ENCODE data around the gene MIER2.

Gene MIER2

DNA sequence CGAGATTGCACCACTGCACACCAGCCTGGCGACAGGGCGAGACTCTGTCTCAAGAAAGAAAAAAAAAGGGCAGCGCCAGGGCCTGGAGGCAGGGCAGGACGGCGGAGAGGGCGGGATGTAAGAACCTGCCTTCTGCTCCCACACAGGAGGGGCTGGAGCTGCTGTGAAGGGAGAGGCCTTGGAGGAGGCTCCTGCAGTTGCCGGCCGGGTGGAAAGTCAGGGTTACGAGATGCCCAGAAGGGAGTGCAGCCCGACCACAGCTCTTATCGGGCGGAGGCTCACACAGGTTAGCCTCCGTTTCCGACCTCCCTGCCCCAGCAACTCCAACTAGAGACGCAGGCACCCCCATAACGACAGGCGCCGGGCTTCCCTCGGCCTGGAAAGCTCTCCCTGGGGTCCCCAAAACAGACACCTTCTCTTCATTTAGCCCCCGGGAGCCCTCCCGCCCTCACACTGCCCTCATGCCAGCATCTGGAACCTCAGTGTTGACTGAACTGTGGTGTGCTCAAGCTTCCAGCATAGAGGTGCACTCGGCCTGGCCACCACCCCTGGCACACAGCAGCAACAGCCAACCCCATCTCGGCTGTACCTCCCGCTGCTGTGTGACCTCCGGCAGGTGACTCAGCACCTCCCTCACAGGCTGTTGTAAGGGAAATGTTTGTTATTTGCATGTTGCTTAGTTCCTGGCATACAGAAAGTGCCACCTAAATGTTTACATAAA lies 54.8 kb downstream of the MIER2 start:
- no peak for TF ChIP-seq SPI1 (IDR thresholded peaks at IDR 0.05; ENCODE audit: borderline replicate concordance, low read depth)
- TF ChIP-seq, protein P1, sequence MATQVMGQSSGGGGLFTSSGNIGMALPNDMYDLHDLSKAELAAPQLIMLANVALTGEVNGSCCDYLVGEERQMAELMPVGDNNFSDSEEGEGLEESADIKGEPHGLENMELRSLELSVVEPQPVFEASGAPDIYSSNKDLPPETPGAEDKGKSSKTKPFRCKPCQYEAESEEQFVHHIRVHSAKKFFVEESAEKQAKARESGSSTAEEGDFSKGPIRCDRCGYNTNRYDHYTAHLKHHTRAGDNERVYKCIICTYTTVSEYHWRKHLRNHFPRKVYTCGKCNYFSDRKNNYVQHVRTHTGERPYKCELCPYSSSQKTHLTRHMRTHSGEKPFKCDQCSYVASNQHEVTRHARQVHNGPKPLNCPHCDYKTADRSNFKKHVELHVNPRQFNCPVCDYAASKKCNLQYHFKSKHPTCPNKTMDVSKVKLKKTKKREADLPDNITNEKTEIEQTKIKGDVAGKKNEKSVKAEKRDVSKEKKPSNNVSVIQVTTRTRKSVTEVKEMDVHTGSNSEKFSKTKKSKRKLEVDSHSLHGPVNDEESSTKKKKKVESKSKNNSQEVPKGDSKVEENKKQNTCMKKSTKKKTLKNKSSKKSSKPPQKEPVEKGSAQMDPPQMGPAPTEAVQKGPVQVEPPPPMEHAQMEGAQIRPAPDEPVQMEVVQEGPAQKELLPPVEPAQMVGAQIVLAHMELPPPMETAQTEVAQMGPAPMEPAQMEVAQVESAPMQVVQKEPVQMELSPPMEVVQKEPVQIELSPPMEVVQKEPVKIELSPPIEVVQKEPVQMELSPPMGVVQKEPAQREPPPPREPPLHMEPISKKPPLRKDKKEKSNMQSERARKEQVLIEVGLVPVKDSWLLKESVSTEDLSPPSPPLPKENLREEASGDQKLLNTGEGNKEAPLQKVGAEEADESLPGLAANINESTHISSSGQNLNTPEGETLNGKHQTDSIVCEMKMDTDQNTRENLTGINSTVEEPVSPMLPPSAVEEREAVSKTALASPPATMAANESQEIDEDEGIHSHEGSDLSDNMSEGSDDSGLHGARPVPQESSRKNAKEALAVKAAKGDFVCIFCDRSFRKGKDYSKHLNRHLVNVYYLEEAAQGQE (IDR thresholded peaks at IDR 0.05; ENCODE audit: insufficient replicate concordance, low read depth), result no peak
- TF ChIP-seq POLR2AphosphoS5 (IDR thresholded peaks at IDR 0.05; ENCODE audit: low read depth), result no peak
- TF ChIP-seq, protein P2, sequence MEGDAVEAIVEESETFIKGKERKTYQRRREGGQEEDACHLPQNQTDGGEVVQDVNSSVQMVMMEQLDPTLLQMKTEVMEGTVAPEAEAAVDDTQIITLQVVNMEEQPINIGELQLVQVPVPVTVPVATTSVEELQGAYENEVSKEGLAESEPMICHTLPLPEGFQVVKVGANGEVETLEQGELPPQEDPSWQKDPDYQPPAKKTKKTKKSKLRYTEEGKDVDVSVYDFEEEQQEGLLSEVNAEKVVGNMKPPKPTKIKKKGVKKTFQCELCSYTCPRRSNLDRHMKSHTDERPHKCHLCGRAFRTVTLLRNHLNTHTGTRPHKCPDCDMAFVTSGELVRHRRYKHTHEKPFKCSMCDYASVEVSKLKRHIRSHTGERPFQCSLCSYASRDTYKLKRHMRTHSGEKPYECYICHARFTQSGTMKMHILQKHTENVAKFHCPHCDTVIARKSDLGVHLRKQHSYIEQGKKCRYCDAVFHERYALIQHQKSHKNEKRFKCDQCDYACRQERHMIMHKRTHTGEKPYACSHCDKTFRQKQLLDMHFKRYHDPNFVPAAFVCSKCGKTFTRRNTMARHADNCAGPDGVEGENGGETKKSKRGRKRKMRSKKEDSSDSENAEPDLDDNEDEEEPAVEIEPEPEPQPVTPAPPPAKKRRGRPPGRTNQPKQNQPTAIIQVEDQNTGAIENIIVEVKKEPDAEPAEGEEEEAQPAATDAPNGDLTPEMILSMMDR (IDR thresholded peaks at IDR 0.05; ENCODE audit: insufficient read depth, low read length), result no peak
- TF ChIP-seq GABPA (IDR thresholded peaks at IDR 0.05; ENCODE audit: low read depth), result no peak
- Histone ChIP-seq H3K27me3 (ENCODE audit: insufficient read depth, poor library complexity, severe bottlenecking) (peaks cover 15% of the 10 kb centered on the region), H3K4me3 (replicated peaks; ENCODE audit: insufficient read depth, low read length) (no peak overlapping the region), H3K27ac (replicated peaks) (no peak overlapping the region)
- DNase-seq (ENCODE audit: low read depth in 1 of 2, low spot score in 1 of 2), result no peak

DNA sequence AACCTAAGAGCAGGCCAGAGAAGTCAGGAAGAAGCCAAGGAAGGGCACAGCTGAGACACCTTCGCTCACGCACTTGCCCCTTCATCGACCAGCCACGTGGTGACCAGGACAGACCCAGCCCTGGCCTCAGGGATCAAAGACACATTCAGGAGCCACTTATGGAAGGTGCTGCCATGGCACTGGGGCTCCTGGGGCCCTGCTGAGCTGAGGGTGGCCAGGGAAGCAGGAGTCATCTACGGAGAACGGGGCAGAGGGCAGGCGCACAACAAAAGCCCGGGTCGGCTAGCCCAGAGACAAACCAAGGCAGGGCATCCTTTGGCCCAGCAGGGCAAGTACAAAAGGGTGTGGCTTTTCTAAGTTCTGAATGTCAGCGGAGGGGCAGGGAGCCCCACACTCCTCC lies 55.7 kb downstream of the MIER2 start:
- Histone ChIP-seq H3K4me3 (replicated peaks; ENCODE audit: insufficient read depth, low read length) (no peak overlapping the region), H3K27me3 (ENCODE audit: insufficient read depth, poor library complexity, severe bottlenecking) (peaks cover 8% of the 10 kb centered on the region), H3K27ac (replicated peaks) (no peak overlapping the region)
- no peak for DNase-seq (ENCODE audit: low read depth in 1 of 2, low spot score in 1 of 2)
- TF ChIP-seq POLR2AphosphoS5 (IDR thresholded peaks at IDR 0.05; ENCODE audit: low read depth) (no peak), GABPA (IDR thresholded peaks at IDR 0.05; ENCODE audit: low read depth) (no peak), SPI1 (IDR thresholded peaks at IDR 0.05; ENCODE audit: borderline replicate concordance, low read depth) (no peak)
- TF ChIP-seq, protein P2 (IDR thresholded peaks at IDR 0.05; ENCODE audit: insufficient read depth, low read length), result no peak
- TF ChIP-seq, protein P1 (IDR thresholded peaks at IDR 0.05; ENCODE audit: insufficient replicate concordance, low read depth), result no peak

DNA sequence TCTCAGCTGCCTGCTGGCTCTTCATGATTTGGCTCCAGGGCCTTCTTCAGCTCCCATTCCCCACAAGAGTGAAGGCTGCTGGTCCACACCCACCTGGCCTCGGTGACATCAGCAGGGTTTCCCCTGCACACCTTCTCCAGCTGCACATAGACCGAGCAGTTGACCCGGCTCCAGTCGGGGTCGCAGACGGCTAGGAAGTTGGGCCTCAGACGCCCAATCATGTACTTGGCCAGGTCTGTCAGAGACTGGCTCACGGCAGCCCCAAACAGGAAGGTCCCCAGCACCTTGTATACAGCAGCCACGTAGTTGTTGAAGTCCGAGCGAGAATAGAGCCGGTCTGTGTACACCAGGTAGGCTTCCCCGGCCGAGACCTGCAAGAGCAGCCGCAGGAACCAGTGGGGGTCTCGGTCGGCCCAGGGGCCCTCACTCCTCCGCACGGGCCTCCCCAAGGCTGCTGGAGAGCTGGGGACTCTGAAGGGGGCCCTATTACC lies 57.2 kb downstream of the MIER2 start:
- no peak overlapping the region for H3K4me3 ChIP-seq (replicated peaks; ENCODE audit: insufficient read depth, low read length)
- peaks cover 8% of the 10 kb centered on the region for H3K27me3 ChIP-seq (ENCODE audit: insufficient read depth, poor library complexity, severe bottlenecking)
- no peak for DNase-seq (ENCODE audit: low read depth in 1 of 2, low spot score in 1 of 2)
- H3K27ac ChIP-seq (replicated peaks), result no peak overlapping the region
- TF ChIP-seq, protein P1 (IDR thresholded peaks at IDR 0.05; ENCODE audit: insufficient replicate concordance, low read depth), result no peak
- no peak for TF ChIP-seq SPI1 (IDR thresholded peaks at IDR 0.05; ENCODE audit: borderline replicate concordance, low read depth)
